ENCODE measurements around the gene FBF1. TPM values are rescaled to one million over a fixed set of nuclear protein-coding genes. Genes with fewer than 3 reads are reported as not detected.

FBF1 gene
- total and polyA plus RNA-seq, 9 of the 15 experiments (the other 6 are each of a cell fraction or from before 2014, with no cell fraction given), result 0.46 to 14.9 (median 7.5) TPM

DNA sequence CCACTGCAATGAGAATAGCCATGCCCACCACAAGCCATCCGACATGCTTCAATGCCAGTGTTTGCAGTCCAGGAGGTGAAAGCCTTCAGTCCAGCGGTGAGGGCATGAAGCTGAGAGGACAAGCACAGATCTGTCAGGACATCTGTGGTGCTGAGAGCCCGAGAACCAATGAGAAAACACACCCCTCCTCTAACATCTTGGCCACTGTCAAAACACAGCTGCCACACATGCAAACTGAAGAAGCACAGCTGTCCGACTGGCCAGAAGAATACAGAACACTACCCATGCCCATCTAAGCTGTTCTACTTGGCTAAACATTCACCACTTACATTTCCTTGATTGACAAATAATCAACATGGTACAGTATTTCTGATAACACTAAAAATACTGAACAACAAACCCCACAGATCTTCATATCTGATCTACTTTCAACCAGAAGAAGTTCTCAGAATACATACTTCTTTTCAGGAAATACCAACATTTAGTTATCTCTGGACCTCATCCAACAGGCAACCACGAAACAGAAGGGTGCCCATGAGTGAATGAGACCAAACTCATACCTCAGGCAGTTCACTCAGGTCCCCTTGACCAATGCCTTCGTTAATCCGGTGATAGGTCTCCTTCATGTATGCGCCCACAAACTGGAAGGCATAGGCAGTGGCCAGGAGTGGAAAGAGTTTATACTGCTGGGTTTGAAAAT, 10.2 kb upstream of the FBF1 start:
- Histone ChIP-seq H3K27ac (ENCODE audit: extremely low read depth, low read depth, low read length) (no peak overlapping the region; the same call in 2 of the 3 replicates), H4K20me1 (replicated peaks; ENCODE audit: control insufficient read depth, insufficient read depth, low read length) (no peaks in the 10 kb centered on the region), H3K9me1 (ENCODE audit: control insufficient read depth, insufficient read depth, low read length) (no peaks in the 10 kb centered on the region), H3K9ac (ENCODE audit: insufficient read depth in 1 of 2, low read depth in 2 of 2, low read length in 2 of 2) (peak overlapping the region in 1 of 2 experiments; percentile 29; a peak in 2 of 4 replicates), H3K9me3 (replicated peaks; ENCODE audit: control insufficient read depth, insufficient read depth, low read depth, low read length) (no peaks in the 10 kb centered on the region), H3K79me2 (ENCODE audit: control insufficient read depth, insufficient read depth, low read length) (no peaks in the 10 kb centered on the region), H3K4me2 (ENCODE audit: insufficient read depth, low read length) (peak overlapping the region; percentile 9), H3K4me1 (replicated peaks in 1 of 2; ENCODE audit: control insufficient read depth in 2 of 2, insufficient read depth in 2 of 2, low read length in 2 of 2) (peaks cover 3 to 18% of the 10 kb centered on the region in 2 experiments; a peak in 4 of 5 replicates), H3K36me3 (ENCODE audit: control insufficient read depth, insufficient read depth, low read length) (peaks cover 69% of the 10 kb centered on the region; the same call in 2 of the 3 replicates), H3K4me3 (no peak overlapping the region), H3K27me3 (ENCODE audit: control insufficient read depth in 2 of 2, insufficient read depth in 2 of 2, low read length in 2 of 2) (no peaks in the 10 kb centered on the region), H2AFZ (ENCODE audit: low read depth, low read length) (no peak overlapping the region)
- WGBS (ENCODE audit: insufficient coverage, low coverage, missing lambda C conversion rate), result 38% methylated on average over 8 of the region's 8 CpGs
- peak in 2 of 4 experiments; percentile 21 to 30 for DNase-seq (ENCODE audit: extremely low read depth in 1 of 4, low spot score in 3 of 4)
- ChIA-PET POLR2A (interaction anchor here (0.5 to 3.6 kb wide), 5 partner anchors 9 to 1078 kb away, joined by 3 to 15 read pairs (median 4); partner anchors contain the start of genes FBF1 and FDXR), CTCF (ENCODE audit: low intra/inter-chr PET ratio) (no interaction called here)
- peak; percentile 85 for FAIRE-seq
- in situ Hi-C loops (cut with MboI), result no loop called here
- BruUV-seq (replicated peaks), result no TSS peak
- intact Hi-C loops (cut with micrococcal nuclease), result no loop called here
- ATAC-seq, result no peak
- TF ChIP-seq ZNF263 (CRISPR knock-in tag; IDR thresholded peaks at IDR 0.05; ENCODE audit: borderline replicate concordance), result no peak
- 0 out of 2 replicates have a peak, but pooled peaks have one; percentile 33 for TF ChIP-seq ZNF311 (CRISPR knock-in tag; IDR thresholded peaks at IDR 0.05)
- TF ChIP-seq NFE2L1 (tag; IDR thresholded peaks at IDR 0.05; ENCODE audit: borderline replicate concordance, low read depth), result no peak
- TF ChIP-seq POLR2AphosphoS5 (IDR thresholded peaks at IDR 0.05; ENCODE audit: control insufficient read depth, insufficient read depth, low read depth, low read length), result no peak
- TF ChIP-seq U2AF2 (optimal IDR thresholded peaks at IDR 0.05; ENCODE audit: low read depth, low read length), result no peak
- TF ChIP-seq NFE2 (IDR thresholded peaks at IDR 0.05; ENCODE audit: low read depth), result no peak
- TF ChIP-seq ZNF639 (CRISPR knock-in tag; conservative IDR thresholded peaks at IDR 0.05 in 1 of 2, IDR thresholded peaks at IDR 0.05 in 1 of 2), result no peak
- peak; percentile 42; the same call in 1 of the 2 replicates for TF ChIP-seq KLF16 (IDR thresholded peaks at IDR 0.05)
- no peak for TF ChIP-seq E2F6 (IDR thresholded peaks at IDR 0.05; ENCODE audit: borderline replicate concordance in 1 of 2, extremely low read depth in 1 of 2, insufficient read depth in 1 of 2, insufficient read length in 1 of 2, low read depth in 1 of 2, low read length in 1 of 2, poor library complexity in 1 of 2, severe bottlenecking in 1 of 2)
- TF ChIP-seq CBFA2T3 (IDR thresholded peaks at IDR 0.05), result peak; percentile 50
- TF ChIP-seq RCOR1 (IDR thresholded peaks at IDR 0.05; ENCODE audit: borderline replicate concordance in 1 of 2, low read depth in 2 of 2, low read length in 2 of 2), result peak in 1 of 2 experiments; percentile 29; a peak in 1 of 4 replicates
- peak; percentile 31; the same call in 1 of the 2 replicates for TF ChIP-seq TCF3 (CRISPR knock-in tag; IDR thresholded peaks at IDR 0.05)
- TF ChIP-seq CBFB (CRISPR knock-in tag; IDR thresholded peaks at IDR 0.05), result no peak
- TF ChIP-seq KAT8 (IDR thresholded peaks at IDR 0.05; ENCODE audit: low read depth), result no peak
- peak; percentile 70; the same call in 1 of the 2 replicates for TF ChIP-seq TEAD4 (IDR thresholded peaks at IDR 0.05; ENCODE audit: low read length)
- TF ChIP-seq TEAD4 (CRISPR knock-in tag; IDR thresholded peaks at IDR 0.05; ENCODE audit: borderline replicate concordance), result no peak
- peak; percentile 41; the same call in 1 of the 2 replicates for TF ChIP-seq TAL1 (IDR thresholded peaks at IDR 0.05)
- TF ChIP-seq, protein P1, sequence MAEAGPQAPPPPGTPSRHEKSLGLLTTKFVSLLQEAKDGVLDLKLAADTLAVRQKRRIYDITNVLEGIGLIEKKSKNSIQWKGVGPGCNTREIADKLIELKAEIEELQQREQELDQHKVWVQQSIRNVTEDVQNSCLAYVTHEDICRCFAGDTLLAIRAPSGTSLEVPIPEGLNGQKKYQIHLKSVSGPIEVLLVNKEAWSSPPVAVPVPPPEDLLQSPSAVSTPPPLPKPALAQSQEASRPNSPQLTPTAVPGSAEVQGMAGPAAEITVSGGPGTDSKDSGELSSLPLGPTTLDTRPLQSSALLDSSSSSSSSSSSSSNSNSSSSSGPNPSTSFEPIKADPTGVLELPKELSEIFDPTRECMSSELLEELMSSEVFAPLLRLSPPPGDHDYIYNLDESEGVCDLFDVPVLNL (CRISPR knock-in tag; IDR thresholded peaks at IDR 0.05; ENCODE audit: low read depth), result no peak
